ENCODE results near the gene LYZL1.

- TF ChIP-seq CTCF (IDR thresholded peaks at IDR 0.05) (no peak), POLR2A (IDR thresholded peaks at IDR 0.05) (no peak)
These were observed 40.1 kb downstream of the LYZL1 start for GRCh38 chr10:29328983-29329382.
